Spleen (tissue), 11 donors: ENCODE results near the gene RAB27A. TPM values are rescaled to one million over a fixed set of nuclear protein-coding genes. Genes with fewer than 3 reads are reported as not detected.

Experiments used
- DNase-seq: peaks from one replicate; pipeline ENCODE4 v3.0.0-alpha.2; 2020
- H3K27ac ChIP-seq, 8 donors: fragments of 200-600 bp; sonication (generic) in 7 of 8; 1 replicate in 4 of 8; 2 replicates in 4 of 8; pipeline versions ENCODE4 v1.5.0 to v1.8.0; 2016 to 2021; ENCODE audit warnings: inconsistent platforms in 4 of 8, mild to moderate bottlenecking in 4 of 8, moderate library complexity in 1 of 8
- H3K27me3 ChIP-seq, 7 donors: fragments of 200-600 bp; sonication (generic) in 6 of 7; replicated peaks in 1 of 7; 1 replicate in 4 of 7; 2 replicates in 3 of 7; pipeline versions ENCODE4 v1.5.0 to v1.8.0; 2016 to 2021; ENCODE audit warnings: inconsistent platforms in 3 of 7, mild to moderate bottlenecking in 1 of 7
- H3K36me3 ChIP-seq, 6 donors: fragments of 200-600 bp; sonication (generic) in 5 of 6; 1 replicate in 4 of 6; 2 replicates in 2 of 6; pipeline versions ENCODE4 v1.5.0 to v1.8.0; 2016 to 2021; ENCODE audit warnings: inconsistent platforms in 2 of 6
- H3K4me1 ChIP-seq, 6 donors: fragments of 200-600 bp; sonication (generic) in 5 of 6; 1 replicate in 3 of 6; 2 replicates in 3 of 6; pipeline versions ENCODE4 v1.5.0 to v1.8.0; 2016 to 2021; ENCODE audit warnings: inconsistent platforms in 3 of 6
- H3K4me3 ChIP-seq, 8 donors: fragments of 200-600 bp; sonication (generic) in 7 of 8; 1 replicate in 4 of 8; 2 replicates in 4 of 8; pipeline versions ENCODE4 v1.5.0 to v1.8.0; 2016 to 2021; ENCODE audit warnings: inconsistent platforms in 4 of 8, mild to moderate bottlenecking in 4 of 8, moderate library complexity in 2 of 8
- H3K9me3 ChIP-seq, 8 donors: fragments of 200-600 bp; sonication (generic) in 7 of 8; 1 replicate in 4 of 8; 2 replicates in 4 of 8; pipeline versions ENCODE4 v1.5.0 to v1.8.0; 2016 to 2021; ENCODE audit warnings: inconsistent platforms in 4 of 8
- POLR2A ChIP-seq, 3 donors: fragments of 450-650 bp; IDR thresholded peaks; one replicate each; pipeline ENCODE4 v1.5.1; 2017; ENCODE audit warnings: antibody characterized with exemption in 3 of 3, mild to moderate bottlenecking in 1 of 3
- WGBS, 5 donors: extraction: QIAGEN DNeasy Blood & Tissue Kit in 3 of 5; methylation state at CpG; one replicate each; pipeline versions ENCODE4 v1.1.5 to v1.1.7; 2013 to 2018; 5-methylcytosine and 5-hydroxymethylcytosine counted together
- intact Hi-C: fragments of 100-400 bp; cut with DNase I; formaldehyde crosslinking; loops from one replicate; pipeline ENCODE4 v1.15.0; 2023; ENCODE audit warnings: low total_unique reads
- polyA plus RNA-seq, 3 donors: library from polyadenylated mRNA; stranded (reverse); fragments of 200-250 nt; gene quantifications; one replicate each; pipeline ENCODE4 v1.2.1, GENCODE V29; 2013
- total RNA-seq, 7 donors: library from RNA; depleted of rRNA in 3 of 7; stranded (reverse); fragments of >200 nt in 3 of 7; fragmentation: NEBNext Ultra II Directional in 4 of 7; extraction: Animal tissue kit (Norgen Biotek cat#: 25700) in 4 of 7; gene quantifications; one replicate each; pipeline versions ENCODE4 v1.1.0 to v1.2.1, GENCODE V29; 2016 to 2021
- TF ChIP-seq, protein P1 (sequence below), 11 experiments: fragments of 200-600 bp in 7 of 11; fragments of 450-650 bp in 4 of 11; sonication (generic) in 4 of 11; IDR thresholded peaks in 8 of 11; conservative IDR thresholded peaks in 3 of 11; 1 replicate in 7 of 11; 2 replicates in 4 of 11; pipeline versions ENCODE4 v1.4.0 to v1.8.0; 2016 to 2021; ENCODE audit warnings: antibody characterized with exemption in 11 of 11, inconsistent platforms in 4 of 11, mild to moderate bottlenecking in 1 of 11
- donor health status: healthy with polysubstance abuse.
- donor health status: DM: no; HTN: no; CAD: no; lungs with moderate emphysema.
- donor health status: DM: no; HTN: no; CAD: no.
- donor health status: Bipolar disorder and iron deficiency.
- donor health status: healthy.
- donor health status: DM: no; HTN: no; CAD: no.
- donor health status: DM: yes; HTN: yes; CAD: no.

The RAB27A gene
- total and polyA plus RNA-seq, 10 donors = 9.4 to 72.0 (median 36.5) TPM

DNA sequence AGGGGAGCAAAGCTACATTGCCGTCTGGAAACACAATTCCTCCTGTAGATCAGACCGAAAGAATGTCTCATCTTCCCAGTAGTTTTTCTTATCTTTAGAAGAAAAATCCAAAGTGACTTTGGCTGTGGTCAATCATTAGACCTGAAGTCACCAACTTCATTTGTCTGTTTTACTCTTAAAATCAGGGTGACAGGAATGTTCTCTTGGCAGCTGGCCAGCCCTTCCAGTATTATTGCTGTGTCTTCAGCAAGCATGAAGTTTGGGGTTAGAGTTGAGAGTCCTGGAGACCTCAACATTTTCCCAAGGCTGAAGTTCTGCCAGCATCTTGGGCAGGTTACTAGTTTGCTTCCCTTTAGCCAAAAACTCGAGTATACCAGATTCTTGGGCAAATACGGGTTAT, 125.3 kb downstream of the RAB27A start:
- no peaks in the 10 kb centered on the region for H3K27me3 ChIP-seq
- WGBS, 5 donors = 76 to 89% (median 85%) methylated on average over 4 of the region's 4 CpGs
- intact Hi-C loops = no loop called here
- no peaks in the 10 kb centered on the region for H3K4me1 ChIP-seq
- no peak overlapping the region for H3K4me3 ChIP-seq
- H3K36me3 ChIP-seq = no peaks in the 10 kb centered on the region
- no peak overlapping the region for H3K27ac ChIP-seq
- no peak for TF ChIP-seq POLR2A (IDR thresholded peaks at IDR 0.05)
- TF ChIP-seq, protein P1, sequence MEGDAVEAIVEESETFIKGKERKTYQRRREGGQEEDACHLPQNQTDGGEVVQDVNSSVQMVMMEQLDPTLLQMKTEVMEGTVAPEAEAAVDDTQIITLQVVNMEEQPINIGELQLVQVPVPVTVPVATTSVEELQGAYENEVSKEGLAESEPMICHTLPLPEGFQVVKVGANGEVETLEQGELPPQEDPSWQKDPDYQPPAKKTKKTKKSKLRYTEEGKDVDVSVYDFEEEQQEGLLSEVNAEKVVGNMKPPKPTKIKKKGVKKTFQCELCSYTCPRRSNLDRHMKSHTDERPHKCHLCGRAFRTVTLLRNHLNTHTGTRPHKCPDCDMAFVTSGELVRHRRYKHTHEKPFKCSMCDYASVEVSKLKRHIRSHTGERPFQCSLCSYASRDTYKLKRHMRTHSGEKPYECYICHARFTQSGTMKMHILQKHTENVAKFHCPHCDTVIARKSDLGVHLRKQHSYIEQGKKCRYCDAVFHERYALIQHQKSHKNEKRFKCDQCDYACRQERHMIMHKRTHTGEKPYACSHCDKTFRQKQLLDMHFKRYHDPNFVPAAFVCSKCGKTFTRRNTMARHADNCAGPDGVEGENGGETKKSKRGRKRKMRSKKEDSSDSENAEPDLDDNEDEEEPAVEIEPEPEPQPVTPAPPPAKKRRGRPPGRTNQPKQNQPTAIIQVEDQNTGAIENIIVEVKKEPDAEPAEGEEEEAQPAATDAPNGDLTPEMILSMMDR (IDR thresholded peaks at IDR 0.05 in 8 of 11, conservative IDR thresholded peaks at IDR 0.05 in 3 of 11) = no peak
- no peak for DNase-seq
- no peaks in the 10 kb centered on the region for H3K9me3 ChIP-seq

Other genes starting within 250 kb of the RAB27A start
- gene RSL24D1, start 92.9 kb downstream of the RAB27A start, total RNA-seq = 10 to 100 TPM; 43.7 to 58.9 (median 54.5) TPM
- 100 to 1,000 TPM in 1 of 3 donors, 10 to 100 TPM in 2; 72.8 to 103 (median 78.8) TPM for gene RSL24D1, start 92.9 kb downstream of the RAB27A start, polyA plus RNA-seq
- 10 to 100 TPM in 6 of 7 donors, 1 to 10 TPM in 1; 8.9 to 28.4 (median 15.1) TPM for gene PIGBOS1, start 29.3 kb upstream of the RAB27A start, total RNA-seq
- 10 to 100 TPM; 24.3 to 32.9 (median 26.4) TPM for gene PIGBOS1, start 29.3 kb upstream of the RAB27A start, polyA plus RNA-seq
- 10 to 100 TPM; 13.5 to 26.7 (median 24.1) TPM for gene PIGB, start 29.4 kb upstream of the RAB27A start, total RNA-seq
- 10 to 100 TPM; 21.3 to 37.5 (median 22.3) TPM for gene PIGB, start 29.4 kb upstream of the RAB27A start, polyA plus RNA-seq
- gene CCPG1, start 118.5 kb upstream of the RAB27A start, total RNA-seq = 100 to 1,000 TPM in 1 of 7 donors, 10 to 100 TPM in 6; 55.8 to 103 (median 68.6) TPM
- gene CCPG1, start 118.5 kb upstream of the RAB27A start, polyA plus RNA-seq = 10 to 100 TPM in 2 of 3 donors, 1 to 10 TPM in 1; 9.5 to 16.9 (median 13.5) TPM
- 1 to 10 TPM in 2 of 7 donors, under 1 TPM in 1, not detected in 4; 0.97 to 1.4 (median 1.1) TPM for gene PIERCE2, start 118.7 kb upstream of the RAB27A start, total RNA-seq
- gene PIERCE2, start 118.7 kb upstream of the RAB27A start, polyA plus RNA-seq = 1 to 10 TPM; 1.6 to 2.5 (median 1.8) TPM
- 1 to 10 TPM in 3 of 7 donors, under 1 TPM in 2, not detected in 2; 0.17 to 3.3 (median 1.4) TPM for gene DNAAF4, start 218.4 kb upstream of the RAB27A start, total RNA-seq
- 1 to 10 TPM in 2 of 3 donors, under 1 TPM in 1; 0.85 to 1.3 (median 1.1) TPM for gene DNAAF4, start 218.4 kb upstream of the RAB27A start, polyA plus RNA-seq